PC-3 (cell line): ENCODE results near the gene FGFR3.

Experiments used
- CTCF ChIP-seq: fragments of 300-600 bp; sonication (generic); conservative IDR thresholded peaks from 2 replicates; pipeline ENCODE4 v1.5.1; 2017; ENCODE audit warnings: antibody characterized with exemption, low read depth, mild to moderate bottlenecking, low read length
- EZH2 ChIP-seq: fragments of 300-600 bp; sonication (generic); IDR thresholded peaks from one replicate; pipeline ENCODE4 v1.6.1; 2017; ENCODE audit warnings: antibody characterized with exemption, mild to moderate bottlenecking, low read length; ENCODE audit not compliant: unreplicated experiment

GRCh38 chr4:1746919-1747602 is 46.0 kb upstream of the FGFR3 start:
- TF ChIP-seq CTCF = no peak
- no peak for TF ChIP-seq EZH2
